Measurements from ENCODE around the gene DIAPH3. TPM values are rescaled to one million over a fixed set of nuclear protein-coding genes. Genes with fewer than 3 reads are reported as not detected.

DIAPH3 gene
- total RNA-seq, 1 donor from 2014 or later = 4.5 TPM

DNA sequence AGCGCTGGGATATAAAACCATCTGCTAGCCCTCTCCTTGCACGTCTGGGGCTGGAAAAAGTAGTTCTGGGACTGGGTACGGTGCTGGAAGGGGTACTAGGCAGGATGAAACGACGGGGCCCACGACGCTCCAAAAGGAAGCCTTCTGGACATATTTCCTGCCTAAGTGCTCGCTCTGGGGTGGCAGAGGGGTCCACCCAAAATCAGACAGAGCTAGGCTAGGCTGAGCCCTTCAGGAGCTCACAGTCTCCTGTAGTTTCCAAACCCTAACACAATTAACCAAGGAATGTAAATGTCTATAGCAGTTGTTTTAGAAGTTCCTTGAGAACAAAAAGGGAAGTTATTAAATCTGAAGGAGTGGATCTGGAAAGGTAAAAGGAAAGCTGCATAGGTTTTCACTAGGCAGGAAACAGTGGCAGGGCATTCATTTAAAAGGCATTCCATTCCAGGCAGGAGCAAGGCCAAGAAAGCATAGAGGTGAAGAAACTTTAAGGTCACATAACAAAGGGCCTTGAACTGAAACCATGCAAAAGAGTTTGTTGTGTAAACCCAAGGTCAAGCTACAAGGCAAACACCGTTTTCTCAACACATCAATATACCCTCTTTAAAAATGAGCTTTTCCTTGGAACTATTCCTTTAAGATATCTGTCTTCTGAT lies 634 bp upstream of the DIAPH3 start:
- Mint-ChIP-seq H3K9me3 (ENCODE audit: unreplicated experiment) (no peaks in the 10 kb centered on the region), H3K36me3 (ENCODE audit: low read depth, unreplicated experiment) (no peaks in the 10 kb centered on the region), H3K4me3 (ENCODE audit: unreplicated experiment) (peak overlapping the region; percentile 93), H3K4me1 (ENCODE audit: unreplicated experiment) (peaks cover 25% of the 10 kb centered on the region), H3K27me3 (ENCODE audit: unreplicated experiment) (peaks cover 2% of the 10 kb centered on the region), H3K27ac (ENCODE audit: unreplicated experiment) (peak overlapping the region; percentile 93)
- DNase-seq (ENCODE audit: low spot score) = peak; percentile 11
- TF ChIP-seq, protein P1, sequence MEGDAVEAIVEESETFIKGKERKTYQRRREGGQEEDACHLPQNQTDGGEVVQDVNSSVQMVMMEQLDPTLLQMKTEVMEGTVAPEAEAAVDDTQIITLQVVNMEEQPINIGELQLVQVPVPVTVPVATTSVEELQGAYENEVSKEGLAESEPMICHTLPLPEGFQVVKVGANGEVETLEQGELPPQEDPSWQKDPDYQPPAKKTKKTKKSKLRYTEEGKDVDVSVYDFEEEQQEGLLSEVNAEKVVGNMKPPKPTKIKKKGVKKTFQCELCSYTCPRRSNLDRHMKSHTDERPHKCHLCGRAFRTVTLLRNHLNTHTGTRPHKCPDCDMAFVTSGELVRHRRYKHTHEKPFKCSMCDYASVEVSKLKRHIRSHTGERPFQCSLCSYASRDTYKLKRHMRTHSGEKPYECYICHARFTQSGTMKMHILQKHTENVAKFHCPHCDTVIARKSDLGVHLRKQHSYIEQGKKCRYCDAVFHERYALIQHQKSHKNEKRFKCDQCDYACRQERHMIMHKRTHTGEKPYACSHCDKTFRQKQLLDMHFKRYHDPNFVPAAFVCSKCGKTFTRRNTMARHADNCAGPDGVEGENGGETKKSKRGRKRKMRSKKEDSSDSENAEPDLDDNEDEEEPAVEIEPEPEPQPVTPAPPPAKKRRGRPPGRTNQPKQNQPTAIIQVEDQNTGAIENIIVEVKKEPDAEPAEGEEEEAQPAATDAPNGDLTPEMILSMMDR (IDR thresholded peaks at IDR 0.05; ENCODE audit: unreplicated experiment) = no peak

DNA sequence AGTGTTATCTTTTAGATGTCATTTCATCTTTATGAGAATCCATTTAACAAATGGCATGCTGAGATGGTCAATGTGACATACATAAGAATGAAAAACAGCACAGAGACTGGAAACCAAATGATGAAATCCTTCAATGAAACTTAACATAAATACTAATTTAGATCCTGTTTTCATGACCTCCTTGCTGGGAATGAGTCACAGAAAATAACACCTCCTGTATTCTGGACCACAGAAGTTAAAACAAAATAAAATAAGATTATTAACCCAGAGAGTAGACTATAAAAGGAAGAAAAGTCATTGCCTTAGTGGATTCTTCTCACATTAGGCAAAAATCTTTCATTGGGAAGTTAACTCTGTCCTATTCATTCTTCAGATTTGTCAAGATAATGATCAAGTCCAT lies 1.6 kb downstream of the DIAPH3 start:
- peaks cover 25% of the 10 kb centered on the region for H3K4me1 Mint-ChIP-seq (ENCODE audit: unreplicated experiment)
- TF ChIP-seq, protein P1 (IDR thresholded peaks at IDR 0.05; ENCODE audit: unreplicated experiment) = no peak
- no peak overlapping the region for H3K4me3 Mint-ChIP-seq (ENCODE audit: unreplicated experiment)
- peaks cover 9% of the 10 kb centered on the region for H3K9me3 Mint-ChIP-seq (ENCODE audit: unreplicated experiment)
- H3K27me3 Mint-ChIP-seq (ENCODE audit: unreplicated experiment) = peaks cover 4% of the 10 kb centered on the region
- DNase-seq (ENCODE audit: low spot score) = no peak
- H3K27ac Mint-ChIP-seq (ENCODE audit: unreplicated experiment) = no peak overlapping the region
- H3K36me3 Mint-ChIP-seq (ENCODE audit: low read depth, unreplicated experiment) = peaks cover 6% of the 10 kb centered on the region

DNA sequence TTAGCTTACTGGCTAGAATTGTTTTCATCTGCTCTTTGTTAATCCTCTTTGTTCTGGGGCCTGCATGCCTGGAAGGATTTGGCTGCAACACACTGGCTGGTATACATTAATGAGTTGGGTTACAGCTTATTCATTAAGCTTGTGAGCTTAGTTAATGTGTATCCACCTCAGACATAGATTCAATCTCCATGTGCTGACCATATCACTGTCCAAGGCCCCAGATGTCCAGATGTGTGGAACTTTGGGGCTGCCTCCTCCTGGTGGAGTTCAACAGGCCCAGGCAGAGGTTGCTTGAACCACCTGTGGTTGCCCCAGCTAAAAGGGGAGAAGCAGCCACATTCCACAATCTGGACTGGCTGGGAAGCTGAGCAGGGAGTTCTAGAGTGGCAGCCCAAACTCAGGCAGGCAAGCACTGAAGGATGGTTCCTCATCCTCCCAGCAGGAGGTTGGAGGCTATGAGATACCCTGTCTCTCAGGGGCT lies 5.4 kb downstream of the DIAPH3 start:
- Mint-ChIP-seq H3K4me3 (ENCODE audit: unreplicated experiment) (no peak overlapping the region), H3K36me3 (ENCODE audit: low read depth, unreplicated experiment) (peaks cover 6% of the 10 kb centered on the region), H3K9me3 (ENCODE audit: unreplicated experiment) (peaks cover 9% of the 10 kb centered on the region), H3K27ac (ENCODE audit: unreplicated experiment) (no peak overlapping the region), H3K27me3 (ENCODE audit: unreplicated experiment) (peaks cover 4% of the 10 kb centered on the region), H3K4me1 (ENCODE audit: unreplicated experiment) (peaks cover 4% of the 10 kb centered on the region)
- no peak for DNase-seq (ENCODE audit: low spot score)
- TF ChIP-seq, protein P1 (IDR thresholded peaks at IDR 0.05; ENCODE audit: unreplicated experiment) = no peak

DNA sequence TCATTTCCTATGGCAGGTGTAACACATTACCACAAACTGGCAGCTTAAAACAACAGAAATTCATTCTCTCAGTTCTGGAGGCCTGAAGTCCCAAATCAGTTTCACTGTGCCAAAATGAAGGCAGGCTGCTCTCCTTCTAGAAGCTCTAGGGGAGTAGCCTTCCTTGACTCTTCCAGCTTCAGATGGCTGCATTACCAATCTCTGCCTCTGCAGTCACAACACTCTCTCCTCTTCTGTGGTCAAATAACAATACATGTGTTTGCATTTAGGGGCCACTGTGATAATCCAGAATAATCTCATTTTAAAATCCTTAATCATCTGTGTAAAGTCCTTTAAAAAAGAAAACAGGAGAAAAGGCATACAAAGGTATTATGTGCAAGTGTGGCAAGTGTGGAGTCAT lies 7.8 kb downstream of the DIAPH3 start:
- Mint-ChIP-seq H3K27me3 (ENCODE audit: unreplicated experiment) (peaks cover 1% of the 10 kb centered on the region), H3K27ac (ENCODE audit: unreplicated experiment) (no peak overlapping the region), H3K4me1 (ENCODE audit: unreplicated experiment) (peaks cover 3% of the 10 kb centered on the region), H3K4me3 (ENCODE audit: unreplicated experiment) (no peak overlapping the region), H3K9me3 (ENCODE audit: unreplicated experiment) (peaks cover 9% of the 10 kb centered on the region), H3K36me3 (ENCODE audit: low read depth, unreplicated experiment) (peaks cover 6% of the 10 kb centered on the region)
- no peak for DNase-seq (ENCODE audit: low spot score)
- TF ChIP-seq, protein P1 (IDR thresholded peaks at IDR 0.05; ENCODE audit: unreplicated experiment) = no peak

DNA sequence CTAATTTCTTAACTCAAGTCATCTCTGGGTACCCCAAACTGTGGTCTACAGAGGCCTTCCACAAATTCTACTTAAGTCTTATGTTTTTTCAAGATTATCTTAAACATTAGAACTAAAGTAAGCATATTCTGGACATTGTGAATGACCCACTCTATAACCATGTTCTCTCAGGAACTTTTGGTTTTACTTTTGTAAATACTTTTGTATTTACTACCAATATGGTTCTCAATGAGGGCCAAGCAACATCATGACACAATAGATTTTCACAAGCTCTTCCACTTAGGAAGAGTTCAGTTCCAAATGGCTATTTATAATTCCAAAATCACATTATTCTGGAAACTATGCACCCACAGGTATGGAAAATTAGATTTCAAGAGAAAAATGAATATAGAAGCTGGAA lies 10.8 kb downstream of the DIAPH3 start:
- no peak overlapping the region for H3K4me3 Mint-ChIP-seq (ENCODE audit: unreplicated experiment)
- H3K36me3 Mint-ChIP-seq (ENCODE audit: low read depth, unreplicated experiment) = peaks cover 2% of the 10 kb centered on the region
- peaks cover 5% of the 10 kb centered on the region for H3K9me3 Mint-ChIP-seq (ENCODE audit: unreplicated experiment)
- H3K27ac Mint-ChIP-seq (ENCODE audit: unreplicated experiment) = no peak overlapping the region
- peaks cover 3% of the 10 kb centered on the region for H3K27me3 Mint-ChIP-seq (ENCODE audit: unreplicated experiment)
- peaks cover 28% of the 10 kb centered on the region for H3K4me1 Mint-ChIP-seq (ENCODE audit: unreplicated experiment)
- DNase-seq (ENCODE audit: low spot score) = no peak
- TF ChIP-seq, protein P1 (IDR thresholded peaks at IDR 0.05; ENCODE audit: unreplicated experiment) = no peak

All from endothelial cell (in vitro differentiated cells).